ENCODE results near the gene LGALS3BP. TPM values are rescaled to one million over a fixed set of nuclear protein-coding genes. Genes with fewer than 3 reads are reported as not detected.
"Not testable (repeated sequence)": the region's sequence is repeated elsewhere in the genome, so short reads cannot be mapped to it uniquely, and the experiment has no call there.

LGALS3BP gene
- total RNA-seq, 2 donors from 2014 or later: 23.3 to 71.4 TPM

DNA sequence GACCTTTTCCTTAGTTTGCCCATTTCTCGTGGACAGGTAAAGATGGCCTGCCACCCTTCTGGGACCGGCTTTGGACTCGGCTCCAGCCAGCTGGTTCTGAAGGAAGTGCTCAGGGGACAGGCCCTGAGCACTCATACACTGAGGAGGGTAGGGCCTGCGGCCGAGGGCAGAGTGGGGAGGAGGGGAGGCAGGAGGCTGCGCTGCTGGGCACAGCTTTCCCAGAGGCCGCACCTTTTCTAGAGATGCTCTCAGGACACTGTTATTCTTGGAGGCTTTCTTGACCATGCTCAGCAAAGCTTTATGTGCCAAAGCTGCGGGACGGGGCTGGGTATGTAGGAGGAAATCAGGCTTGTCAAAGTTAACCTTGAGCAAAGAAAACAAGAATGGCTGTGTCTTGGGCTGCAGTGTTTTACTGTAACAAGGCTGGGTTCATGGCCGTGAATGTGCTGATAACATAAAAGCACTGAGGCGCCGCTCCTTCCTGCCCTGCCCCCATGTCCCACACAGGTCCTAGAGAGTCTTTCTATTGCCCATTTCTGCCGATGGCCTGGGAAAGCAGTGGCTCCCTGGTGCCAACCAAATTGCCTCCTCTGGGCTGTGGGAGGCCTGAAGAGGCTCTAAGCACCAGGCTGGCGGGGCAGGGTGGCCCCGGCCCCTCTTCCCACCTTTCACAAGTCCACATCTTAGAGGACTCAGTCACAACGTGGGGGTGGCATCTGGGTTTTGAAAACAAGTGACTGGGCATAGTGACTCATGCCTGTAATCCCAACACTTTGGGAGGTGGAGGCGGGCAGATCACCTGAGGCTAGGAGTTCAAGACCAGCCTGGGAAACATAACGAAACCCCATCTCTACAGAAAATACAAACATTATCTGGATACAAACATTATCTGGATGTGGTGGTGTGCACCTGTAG is 32.2 kb downstream of the LGALS3BP start:
- no peaks in the 10 kb centered on the region for H3K27me3 ChIP-seq (ENCODE audit: control insufficient read depth, insufficient read depth, low read length, poor library complexity, severe bottlenecking)
- H3K9me3 ChIP-seq (ENCODE audit: control insufficient read depth, low read length): peaks cover 21% of the 10 kb centered on the region
- Mint-ChIP-seq H3K9me3 (peaks cover 19% of the 10 kb centered on the region), H3K27me3 (ENCODE audit: insufficient read depth) (no peaks in the 10 kb centered on the region), H3K27ac (no peak overlapping the region), H3K4me3 (no peak overlapping the region), H3K4me1 (peaks cover 10% of the 10 kb centered on the region), H3K36me3 (ENCODE audit: low read depth) (no peaks in the 10 kb centered on the region)
- H3K4me3 ChIP-seq (ENCODE audit: low read length): no peak overlapping the region
- no peaks in the 10 kb centered on the region for H3K36me3 ChIP-seq (ENCODE audit: control insufficient read depth, insufficient read depth, low read length)
- no peak overlapping the region for H3K9ac ChIP-seq (ENCODE audit: extremely low read depth, low read length, poor library complexity, severe bottlenecking)
- WGBS, 2 experiments (ENCODE audit: insufficient coverage in 1 of 2, insufficient read length in 1 of 2): 78 to 83% methylated on average over 10 to 17 of the region's 18 CpGs
- no peak overlapping the region for H3K27ac ChIP-seq (ENCODE audit: low read depth, low read length)
- no peak for DNase-seq
- H3K4me1 ChIP-seq (ENCODE audit: control insufficient read depth, insufficient read depth, low read length): no peaks in the 10 kb centered on the region
- TF ChIP-seq, protein P1, sequence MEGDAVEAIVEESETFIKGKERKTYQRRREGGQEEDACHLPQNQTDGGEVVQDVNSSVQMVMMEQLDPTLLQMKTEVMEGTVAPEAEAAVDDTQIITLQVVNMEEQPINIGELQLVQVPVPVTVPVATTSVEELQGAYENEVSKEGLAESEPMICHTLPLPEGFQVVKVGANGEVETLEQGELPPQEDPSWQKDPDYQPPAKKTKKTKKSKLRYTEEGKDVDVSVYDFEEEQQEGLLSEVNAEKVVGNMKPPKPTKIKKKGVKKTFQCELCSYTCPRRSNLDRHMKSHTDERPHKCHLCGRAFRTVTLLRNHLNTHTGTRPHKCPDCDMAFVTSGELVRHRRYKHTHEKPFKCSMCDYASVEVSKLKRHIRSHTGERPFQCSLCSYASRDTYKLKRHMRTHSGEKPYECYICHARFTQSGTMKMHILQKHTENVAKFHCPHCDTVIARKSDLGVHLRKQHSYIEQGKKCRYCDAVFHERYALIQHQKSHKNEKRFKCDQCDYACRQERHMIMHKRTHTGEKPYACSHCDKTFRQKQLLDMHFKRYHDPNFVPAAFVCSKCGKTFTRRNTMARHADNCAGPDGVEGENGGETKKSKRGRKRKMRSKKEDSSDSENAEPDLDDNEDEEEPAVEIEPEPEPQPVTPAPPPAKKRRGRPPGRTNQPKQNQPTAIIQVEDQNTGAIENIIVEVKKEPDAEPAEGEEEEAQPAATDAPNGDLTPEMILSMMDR (conservative IDR thresholded peaks at IDR 0.05): no peak

DNA sequence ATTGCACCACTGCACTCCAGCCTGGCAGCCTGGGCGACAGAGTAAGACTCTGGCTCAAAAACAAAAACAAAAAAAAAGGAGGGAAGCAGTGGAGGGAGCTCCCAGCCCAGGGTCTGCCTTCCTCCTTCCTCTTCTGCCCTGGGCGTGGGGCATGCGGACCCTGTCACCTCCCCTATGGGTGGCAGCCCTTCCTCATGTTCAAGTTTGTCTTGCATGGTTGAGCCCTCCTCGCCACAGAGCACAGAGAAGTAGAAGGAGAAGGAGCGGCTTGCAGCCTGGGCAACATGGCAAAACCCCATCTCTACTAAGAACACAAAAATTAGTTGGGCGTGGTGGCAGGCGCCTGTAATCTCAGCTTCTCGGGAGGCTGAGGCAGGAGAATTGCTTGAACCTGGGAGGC is 33.1 kb downstream of the LGALS3BP start:
- 96 to 97% methylated on average over 4 to 8 of the region's 8 CpGs for WGBS, 2 experiments (ENCODE audit: insufficient coverage in 1 of 2, insufficient read length in 1 of 2)
- TF ChIP-seq, protein P1 (conservative IDR thresholded peaks at IDR 0.05): no peak
- H3K4me3 ChIP-seq (ENCODE audit: low read length): no peak overlapping the region
- H3K36me3 ChIP-seq (ENCODE audit: control insufficient read depth, insufficient read depth, low read length): no peaks in the 10 kb centered on the region
- H3K4me3 Mint-ChIP-seq: no peak overlapping the region
- no peaks in the 10 kb centered on the region for H3K4me1 ChIP-seq (ENCODE audit: control insufficient read depth, insufficient read depth, low read length)
- H3K36me3 Mint-ChIP-seq (ENCODE audit: low read depth): no peaks in the 10 kb centered on the region
- peaks cover 19% of the 10 kb centered on the region for H3K9me3 Mint-ChIP-seq
- H3K27me3 Mint-ChIP-seq (ENCODE audit: insufficient read depth): no peaks in the 10 kb centered on the region
- no peak overlapping the region for H3K9ac ChIP-seq (ENCODE audit: extremely low read depth, low read length, poor library complexity, severe bottlenecking)
- no peak overlapping the region for H3K27ac Mint-ChIP-seq
- no peak overlapping the region for H3K27ac ChIP-seq (ENCODE audit: low read depth, low read length)
- H3K9me3 ChIP-seq (ENCODE audit: control insufficient read depth, low read length): peaks cover 21% of the 10 kb centered on the region
- DNase-seq: no peak
- no peaks in the 10 kb centered on the region for H3K27me3 ChIP-seq (ENCODE audit: control insufficient read depth, insufficient read depth, low read length, poor library complexity, severe bottlenecking)
- peaks cover 2% of the 10 kb centered on the region for H3K4me1 Mint-ChIP-seq

DNA sequence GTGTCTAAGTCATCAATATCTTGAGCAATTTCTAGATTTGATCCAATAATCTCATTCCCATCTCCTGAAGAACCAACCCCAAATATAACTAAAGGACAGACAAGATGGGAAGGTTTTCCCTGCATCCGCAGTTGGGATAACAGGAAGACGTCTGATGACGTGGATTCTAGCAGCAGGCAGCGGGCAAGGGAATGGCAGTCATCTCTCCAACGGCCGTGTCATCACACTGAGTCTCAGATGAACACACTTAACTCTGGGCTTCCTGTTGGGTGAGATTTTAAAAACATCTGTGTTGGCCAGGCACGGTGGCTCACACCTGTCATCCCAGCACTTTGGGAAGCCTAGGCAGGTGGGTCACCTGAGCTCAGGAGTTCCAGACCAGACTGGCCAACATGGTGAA is 33.6 kb downstream of the LGALS3BP start:
- Histone ChIP-seq H3K9me3 (ENCODE audit: control insufficient read depth, low read length) (peaks cover 16% of the 10 kb centered on the region), H3K4me1 (ENCODE audit: control insufficient read depth, insufficient read depth, low read length) (no peaks in the 10 kb centered on the region), H3K27ac (ENCODE audit: low read depth, low read length) (no peak overlapping the region), H3K4me3 (ENCODE audit: low read length) (no peak overlapping the region), H3K27me3 (ENCODE audit: control insufficient read depth, insufficient read depth, low read length, poor library complexity, severe bottlenecking) (no peaks in the 10 kb centered on the region), H3K9ac (ENCODE audit: extremely low read depth, low read length, poor library complexity, severe bottlenecking) (no peak overlapping the region), H3K36me3 (ENCODE audit: control insufficient read depth, insufficient read depth, low read length) (no peaks in the 10 kb centered on the region)
- no peak for DNase-seq
- 90 to 93% methylated on average over 7 of the region's 7 CpGs for WGBS, 2 experiments (ENCODE audit: insufficient coverage in 1 of 2, insufficient read length in 1 of 2)
- H3K36me3 Mint-ChIP-seq (ENCODE audit: low read depth): no peaks in the 10 kb centered on the region
- H3K4me1 Mint-ChIP-seq: no peaks in the 10 kb centered on the region
- H3K4me3 Mint-ChIP-seq: no peak overlapping the region
- no peak overlapping the region for H3K27ac Mint-ChIP-seq
- TF ChIP-seq, protein P1 (conservative IDR thresholded peaks at IDR 0.05): no peak
- H3K27me3 Mint-ChIP-seq (ENCODE audit: insufficient read depth): no peaks in the 10 kb centered on the region
- peaks cover 18% of the 10 kb centered on the region for H3K9me3 Mint-ChIP-seq

DNA sequence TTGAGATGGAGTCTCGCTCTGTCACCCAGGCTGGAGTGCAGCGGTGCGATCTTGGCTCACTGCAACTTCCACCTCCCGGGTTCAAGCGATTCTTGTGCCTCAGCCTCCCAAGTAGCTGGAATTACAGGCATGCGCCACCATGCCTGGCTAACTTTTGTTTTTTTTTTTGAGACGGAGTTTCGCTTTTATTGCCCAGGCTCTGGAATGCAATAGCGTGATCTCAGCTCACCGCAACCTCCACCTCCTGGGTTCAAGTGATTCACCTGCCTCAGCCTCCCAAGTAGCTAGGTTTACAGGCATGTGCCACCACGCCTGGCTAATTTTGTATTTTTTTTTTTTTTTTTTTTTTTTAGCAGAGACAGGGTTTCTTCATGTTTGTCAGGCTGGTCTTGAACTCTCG is 34.3 kb downstream of the LGALS3BP start:
- not testable (repeated sequence) for H3K4me3 ChIP-seq (ENCODE audit: low read length); H3K9ac ChIP-seq (ENCODE audit: extremely low read depth, low read length, poor library complexity, severe bottlenecking); H3K27me3 Mint-ChIP-seq (ENCODE audit: insufficient read depth); H3K27ac ChIP-seq (ENCODE audit: low read depth, low read length); H3K9me3 ChIP-seq (ENCODE audit: control insufficient read depth, low read length); H3K4me1 Mint-ChIP-seq; H3K4me1 ChIP-seq (ENCODE audit: control insufficient read depth, insufficient read depth, low read length); DNase-seq; H3K27ac Mint-ChIP-seq; H3K27me3 ChIP-seq (ENCODE audit: control insufficient read depth, insufficient read depth, low read length, poor library complexity, severe bottlenecking); H3K36me3 ChIP-seq (ENCODE audit: control insufficient read depth, insufficient read depth, low read length); H3K4me3 Mint-ChIP-seq; H3K36me3 Mint-ChIP-seq (ENCODE audit: low read depth)
- 91 to 93% methylated on average over 7 to 11 of the region's 12 CpGs for WGBS, 2 experiments (ENCODE audit: insufficient coverage in 1 of 2, insufficient read length in 1 of 2)
- peaks cover 11% of the 10 kb centered on the region for H3K9me3 Mint-ChIP-seq
